B cell (primary cell): ENCODE results near the gene GDAP1L1.

Experiments used
- CTCF ChIP-seq: fragments of 200-600 bp; IDR thresholded peaks from one replicate; pipeline ENCODE4 v1.8.0; 2022; ENCODE audit warnings: antibody characterized with exemption, mild to moderate bottlenecking
- EZH2 ChIP-seq: IDR thresholded peaks from 2 replicates; pipeline ENCODE4 v1.6.1; 2012; ENCODE audit warnings: borderline replicate concordance, low read depth, mild to moderate bottlenecking, moderate library complexity, low read length; ENCODE audit not compliant: insufficient read depth, poor library complexity, severe bottlenecking

- TF ChIP-seq CTCF (no peak), EZH2 (no peak)
Observed at GRCh38 chr20:44268802-44269201, 21.7 kb downstream of the GDAP1L1 start.
